PFSK-1 (cell line): ENCODE results near the gene FEZ2.

Experiments used
- REST ChIP-seq, 2 experiments: IDR thresholded peaks; 2 replicates each; pipeline versions ENCODE4 v1.6.1 to v1.8.0; 2011 to 2012; ENCODE audit warnings: low read depth in 2 of 2, low read length in 2 of 2, control low read depth in 1 of 2, inconsistent platforms in 1 of 2, mild to moderate bottlenecking in 1 of 2, moderate library complexity in 1 of 2; ENCODE audit not compliant: insufficient read depth in 1 of 2
- SIN3A ChIP-seq: IDR thresholded peaks from 2 replicates; pipeline ENCODE4 v1.6.1; 2012; ENCODE audit warnings: mild to moderate bottlenecking, low read length, moderate library complexity, borderline replicate concordance; ENCODE audit not compliant: insufficient read depth

DNA sequence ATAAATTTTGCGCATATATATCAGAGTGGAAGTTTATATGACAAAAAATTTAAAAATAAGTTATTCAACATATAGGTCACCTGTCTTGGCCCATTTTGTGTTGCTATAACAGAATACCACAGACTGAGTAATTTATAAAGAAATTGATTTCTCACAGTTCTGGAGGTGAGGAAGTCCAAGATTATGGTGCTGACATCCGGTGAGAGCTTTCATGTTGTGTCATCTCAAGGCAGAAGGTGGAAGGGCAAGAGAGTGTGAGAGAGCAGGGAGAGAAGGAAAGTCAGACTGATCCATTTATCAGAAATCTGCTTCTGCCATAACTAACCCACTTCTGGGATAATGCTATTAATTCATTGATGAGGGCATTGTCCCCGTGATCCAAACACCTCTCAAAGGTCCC lies 9.0 kb upstream of the FEZ2 start:
- TF ChIP-seq SIN3A, result no peak
- TF ChIP-seq REST (IDR thresholded peaks at IDR 0.05; ENCODE audit: insufficient read depth in 1 of 2, low read depth in 2 of 2, low read length in 2 of 2), result no peak
